Prostate gland (tissue), 2 donors: ENCODE results near the gene IL7R. TPM values are rescaled to one million over a fixed set of nuclear protein-coding genes. Genes with fewer than 3 reads are reported as not detected.
"Not testable (repeated sequence)": the region's sequence is repeated elsewhere in the genome, so short reads cannot be mapped to it uniquely, and the experiment has no call there.

Source experiments
- DNase-seq: peaks from one replicate; pipeline ENCODE4 v3.0.0-alpha.2; 2019; ENCODE audit warnings: low spot score
- H3K27ac ChIP-seq, 2 donors: fragments of 200-600 bp; sonication (generic); 2 replicates each; pipeline ENCODE4 v1.5.1; 2017 to 2019
- H3K27me3 ChIP-seq: fragments of 200-600 bp; sonication (generic); replicated peaks from 2 replicates; pipeline ENCODE4 v1.5.1; 2019; ENCODE audit not compliant: insufficient read depth
- H3K36me3 ChIP-seq, 2 donors: fragments of 200-600 bp; sonication (generic); 1 replicate in 1 of 2; 2 replicates in 1 of 2; pipeline versions ENCODE4 v1.5.1 to v1.8.1; 2017 to 2019
- H3K4me1 ChIP-seq: fragments of 200-600 bp; sonication (generic); replicated peaks from 2 replicates; pipeline ENCODE4 v1.5.1; 2019
- H3K4me3 ChIP-seq, 2 donors: fragments of 200-600 bp; sonication (generic); 2 replicates each; pipeline ENCODE4 v1.5.1; 2017 to 2019
- H3K9me3 ChIP-seq: fragments of 200-600 bp; sonication (generic); 2 replicates; pipeline ENCODE4 v1.5.1; 2017
- CTCF ChIP-seq, 4 experiments: fragments of 200-600 bp in 2 of 4; fragments of 450-650 bp in 2 of 4; sonication (generic) in 2 of 4; IDR thresholded peaks; 1 replicate in 3 of 4; 2 replicates in 1 of 4; pipeline ENCODE4 v1.5.1; 2016 to 2019; ENCODE audit warnings: antibody characterized with exemption in 4 of 4, mild to moderate bottlenecking in 2 of 4, moderate library complexity in 2 of 4
- POLR2A ChIP-seq: fragments of 450-650 bp; IDR thresholded peaks from one replicate; pipeline ENCODE4 v1.6.1; 2016; ENCODE audit warnings: antibody characterized with exemption, mild to moderate bottlenecking
- POLR2AphosphoS5 ChIP-seq: sonication (generic); formaldehyde crosslinking; IDR thresholded peaks from one replicate; pipeline ENCODE4 v1.6.1; 2017; ENCODE audit warnings: antibody characterized with exemption
- WGBS: methylation state at CpG from one replicate; pipeline ENCODE4 v1.1.5; 2018; 5-methylcytosine and 5-hydroxymethylcytosine counted together
- intact Hi-C: fragments of 100-400 bp; cut with DNase I; formaldehyde crosslinking; loops from one replicate; pipeline ENCODE4 v1.14.2; 2022
- total RNA-seq, 2 donors: library from RNA; depleted of rRNA; stranded (reverse); fragments of >200 nt; gene quantifications; one replicate each; pipeline ENCODE4 v1.1.0, GENCODE V29; 2016

IL7R gene
- total RNA-seq, 2 donors from 2014 or later = 7.8 to 13.5 TPM

GRCh38 chr5:35855187-35855586 lies 1.5 kb upstream of the IL7R start:
- no peak overlapping the region for H3K27ac ChIP-seq
- H3K36me3 ChIP-seq = no peaks in the 10 kb centered on the region
- no peaks in the 10 kb centered on the region for H3K9me3 ChIP-seq
- H3K27me3 ChIP-seq = no peaks in the 10 kb centered on the region
- DNase-seq = no peak
- 75% methylated on average over 1 of the region's 1 CpG for WGBS
- H3K4me3 ChIP-seq = no peak overlapping the region
- TF ChIP-seq POLR2A = no peak
- no peak for TF ChIP-seq CTCF (IDR thresholded peaks at IDR 0.05)
- no peak for TF ChIP-seq POLR2AphosphoS5
- intact Hi-C loops = no loop called here
- H3K4me1 ChIP-seq = no peaks in the 10 kb centered on the region

GRCh38 chr5:35856186-35856764 lies 416 bp upstream of the IL7R start:
- DNase-seq, H3K27ac ChIP-seq, H3K4me3 ChIP-seq, H3K36me3 ChIP-seq, H3K9me3 ChIP-seq, H3K27me3 ChIP-seq, H3K4me1 ChIP-seq, intact Hi-C loops: not testable (repeated sequence)
- WGBS = 92% methylated on average over 5 of the region's 5 CpGs

- intact Hi-C loops = no loop called here
- H3K4me3 ChIP-seq = no peak overlapping the region
- H3K27ac ChIP-seq = no peak overlapping the region
- no peaks in the 10 kb centered on the region for H3K4me1 ChIP-seq
- no peak for DNase-seq
- H3K9me3 ChIP-seq = no peaks in the 10 kb centered on the region
- no peaks in the 10 kb centered on the region for H3K27me3 ChIP-seq
- no peaks in the 10 kb centered on the region for H3K36me3 ChIP-seq
- TF ChIP-seq POLR2AphosphoS5 (no peak), POLR2A (no peak), CTCF (IDR thresholded peaks at IDR 0.05) (no peak)
- WGBS = 52% methylated on average over 2 of the region's 2 CpGs
Measured at GRCh38 chr5:35857606-35858205, 1.0 kb downstream of the IL7R start.

- TF ChIP-seq POLR2AphosphoS5 = no peak
- TF ChIP-seq CTCF (IDR thresholded peaks at IDR 0.05) = no peak
- no peak for TF ChIP-seq POLR2A
- intact Hi-C loops = no loop called here
- Histone ChIP-seq H3K36me3 (no peaks in the 10 kb centered on the region), H3K9me3 (no peaks in the 10 kb centered on the region), H3K27me3 (no peaks in the 10 kb centered on the region), H3K4me3 (no peak overlapping the region), H3K27ac (no peak overlapping the region), H3K4me1 (no peaks in the 10 kb centered on the region)
- 58% methylated on average over 3 of the region's 3 CpGs for whole genome bisulfite sequencing
- DNase-seq = no peak
Measured at GRCh38 chr5:35859101-35859661, 2.5 kb downstream of the IL7R start.

GRCh38 chr5:35860686-35861085 lies 4.0 kb downstream of the IL7R start:
- Histone ChIP-seq H3K27ac (no peak overlapping the region), H3K9me3 (no peaks in the 10 kb centered on the region), H3K4me1 (no peaks in the 10 kb centered on the region), H3K27me3 (no peaks in the 10 kb centered on the region), H3K4me3 (no peak overlapping the region), H3K36me3 (no peaks in the 10 kb centered on the region)
- DNase-seq = no peak
- intact Hi-C loops = no loop called here
- TF ChIP-seq POLR2A = no peak
- TF ChIP-seq CTCF (IDR thresholded peaks at IDR 0.05) = no peak
- no peak for TF ChIP-seq POLR2AphosphoS5
- 100% methylated on average over 1 of the region's 1 CpG for WGBS
